ENCODE results near the gene VPS35L. TPM values are rescaled to one million over a fixed set of nuclear protein-coding genes. Genes with fewer than 3 reads are reported as not detected.

VPS35L gene
- total RNA-seq, 2 donors from 2014 or later = 27.0 to 28.3 TPM

- Histone ChIP-seq H3K9me3 (no peaks in the 10 kb centered on the region), H3K4me3 (no peak overlapping the region), H3K4me1 (no peaks in the 10 kb centered on the region), H3K27me3 (no peaks in the 10 kb centered on the region), H3K27ac (no peak overlapping the region), H3K36me3 (peaks cover 17% of the 10 kb centered on the region)
- no peak for TF ChIP-seq CTCF (IDR thresholded peaks at IDR 0.05)
- DNase-seq (ENCODE audit: low spot score) = no peak
These were observed 43.5 kb downstream of the VPS35L start for GRCh38 chr16:19598805-19599510.

- no peak overlapping the region for H3K27ac ChIP-seq
- no peak for TF ChIP-seq CTCF (IDR thresholded peaks at IDR 0.05)
- no peak overlapping the region for H3K4me3 ChIP-seq
- H3K36me3 ChIP-seq = peaks cover 17% of the 10 kb centered on the region
- no peaks in the 10 kb centered on the region for H3K27me3 ChIP-seq
- H3K9me3 ChIP-seq = no peaks in the 10 kb centered on the region
- DNase-seq (ENCODE audit: low spot score) = no peak
- H3K4me1 ChIP-seq = no peaks in the 10 kb centered on the region
These were observed 44.6 kb downstream of the VPS35L start for GRCh38 chr16:19599968-19600716.

GRCh38 chr16:19601083-19601976, 45.8 kb downstream of the VPS35L start:
- H3K4me3 ChIP-seq = no peak overlapping the region
- H3K27ac ChIP-seq = no peak overlapping the region
- H3K4me1 ChIP-seq = no peaks in the 10 kb centered on the region
- DNase-seq (ENCODE audit: low spot score) = no peak
- H3K9me3 ChIP-seq = no peaks in the 10 kb centered on the region
- H3K36me3 ChIP-seq = peaks cover 14% of the 10 kb centered on the region
- TF ChIP-seq CTCF (IDR thresholded peaks at IDR 0.05) = peak; percentile 41 to 77
- H3K27me3 ChIP-seq = no peaks in the 10 kb centered on the region

- H3K4me1 ChIP-seq = no peaks in the 10 kb centered on the region
- no peaks in the 10 kb centered on the region for H3K9me3 ChIP-seq
- H3K4me3 ChIP-seq = no peak overlapping the region
- H3K36me3 ChIP-seq = peaks cover 18% of the 10 kb centered on the region
- H3K27me3 ChIP-seq = no peaks in the 10 kb centered on the region
- DNase-seq (ENCODE audit: low spot score) = no peak
- TF ChIP-seq CTCF (IDR thresholded peaks at IDR 0.05) = no peak
- no peak overlapping the region for H3K27ac ChIP-seq
These were observed 49.4 kb downstream of the VPS35L start for GRCh38 chr16:19604911-19605310.

GRCh38 chr16:19605701-19606100, 50.2 kb downstream of the VPS35L start:
- Histone ChIP-seq H3K4me3 (no peak overlapping the region), H3K9me3 (no peaks in the 10 kb centered on the region), H3K27me3 (no peaks in the 10 kb centered on the region), H3K4me1 (no peaks in the 10 kb centered on the region), H3K36me3 (peaks cover 21% of the 10 kb centered on the region), H3K27ac (no peak overlapping the region)
- no peak for TF ChIP-seq CTCF (IDR thresholded peaks at IDR 0.05)
- DNase-seq (ENCODE audit: low spot score) = no peak

Measured in right atrium auricular region (tissue), 2 donors.